CD14-positive monocyte (primary cell): ENCODE measurements around the gene FAT4. TPM values are rescaled to one million over a fixed set of nuclear protein-coding genes. Genes with fewer than 3 reads are reported as not detected.

ENCODE experiments used
- DNase-seq, 3 donors: peaks; one replicate each; pipeline ENCODE4 v3.0.0-alpha.2; 2011 to 2022
- H2AFZ ChIP-seq: 2 replicates; pipeline ENCODE4 v1.6.0; 2012; ENCODE audit warnings: mild to moderate bottlenecking, low read depth, low read length, inconsistent platforms; ENCODE audit not compliant: insufficient read depth, poor library complexity, severe bottlenecking
- H3K27ac ChIP-seq, 2 donors: 1 replicate in 1 of 2; 2 replicates in 1 of 2; pipeline ENCODE4 v1.5.1; 2012 to 2013; ENCODE audit warnings: low read length in 2 of 2, control low read depth in 1 of 2, inconsistent platforms in 1 of 2, low read depth in 1 of 2, mild to moderate bottlenecking in 1 of 2
- H3K27me3 ChIP-seq, 2 donors: one replicate each; pipeline versions ENCODE4 v1.6.0 to v1.6.1; 2011 to 2013; ENCODE audit warnings: low read length in 2 of 2; ENCODE audit not compliant: control insufficient read depth in 2 of 2, insufficient read depth in 2 of 2
- H3K36me3 ChIP-seq, 2 donors: replicated peaks in 1 of 2; 1 replicate in 1 of 2; 2 replicates in 1 of 2; pipeline versions ENCODE4 v1.5.1 to v1.6.1; 2012 to 2013; ENCODE audit warnings: low read length in 2 of 2, control low read depth in 1 of 2, inconsistent platforms in 1 of 2, mild to moderate bottlenecking in 1 of 2; ENCODE audit not compliant: insufficient read depth in 2 of 2, control insufficient read depth in 1 of 2
- H3K4me1 ChIP-seq, 2 donors: 1 replicate in 1 of 2; 2 replicates in 1 of 2; pipeline versions ENCODE4 v1.5.1 to v1.6.1; 2012 to 2013; ENCODE audit warnings: low read length in 2 of 2, control low read depth in 1 of 2, inconsistent platforms in 1 of 2, mild to moderate bottlenecking in 1 of 2, moderate library complexity in 1 of 2; ENCODE audit not compliant: insufficient read depth in 2 of 2, control insufficient read depth in 1 of 2
- H3K4me2 ChIP-seq: replicated peaks from 2 replicates; pipeline ENCODE3; 2012; ENCODE audit warnings: low read length, moderate library complexity, mild to moderate bottlenecking; ENCODE audit not compliant: poor library complexity, severe bottlenecking; ENCODE audit errors: extremely low read depth
- H3K4me3 ChIP-seq, 3 experiments: fragments of 200-600 bp in 1 of 3; sonication (generic) in 1 of 3; replicated peaks in 1 of 3; 1 replicate in 2 of 3; 2 replicates in 1 of 3; pipeline ENCODE4 v1.5.1; 2011 to 2013; ENCODE audit warnings: low read length in 3 of 3, mild to moderate bottlenecking in 3 of 3, control low read depth in 2 of 3, low read depth in 2 of 3, inconsistent platforms in 1 of 3, moderate library complexity in 1 of 3
- H3K79me2 ChIP-seq: 2 replicates; pipeline ENCODE4 v1.6.0; 2012; ENCODE audit warnings: mild to moderate bottlenecking, control low read depth, inconsistent platforms, low read length, moderate library complexity; ENCODE audit not compliant: insufficient read depth
- H3K9ac ChIP-seq: 2 replicates; pipeline ENCODE4 v1.6.0; 2017; ENCODE audit warnings: low read length, mild to moderate bottlenecking; ENCODE audit not compliant: insufficient read depth, poor library complexity, severe bottlenecking
- H3K9me3 ChIP-seq, 2 donors: replicated peaks in 1 of 2; 1 replicate in 1 of 2; 2 replicates in 1 of 2; pipeline versions ENCODE4 v1.5.1 to v1.6.1; 2012 to 2013; ENCODE audit warnings: low read length in 2 of 2, control low read depth in 1 of 2; ENCODE audit not compliant: control insufficient read depth in 1 of 2, insufficient read depth in 1 of 2
- H4K20me1 ChIP-seq: 2 replicates; pipeline ENCODE4 v1.6.0; 2012; ENCODE audit warnings: mild to moderate bottlenecking, low read length, control low read depth, moderate library complexity; ENCODE audit not compliant: insufficient read depth
- H3K27ac Mint-ChIP-seq, 7 donors: one replicate each; pipeline ENCODE4 v1.8.0; 2020; ENCODE audit warnings: mild to moderate bottlenecking in 7 of 7, mixed read lengths in 7 of 7, moderate library complexity in 6 of 7, inconsistent platforms in 2 of 7
- H3K27me3 Mint-ChIP-seq, 3 donors: one replicate each; pipeline ENCODE4 v1.8.0; 2021 to 2022; ENCODE audit warnings: low read depth in 3 of 3, mild to moderate bottlenecking in 3 of 3, mixed read lengths in 3 of 3, moderate library complexity in 3 of 3, inconsistent platforms in 1 of 3
- H3K36me3 Mint-ChIP-seq, 2 donors: one replicate each; pipeline ENCODE4 v1.8.0; 2020; ENCODE audit warnings: mixed read lengths in 2 of 2, inconsistent platforms in 1 of 2, mild to moderate bottlenecking in 1 of 2
- H3K4me1 Mint-ChIP-seq: one replicate; pipeline ENCODE4 v1.8.0; 2020; ENCODE audit warnings: mild to moderate bottlenecking, mixed read lengths
- H3K4me3 Mint-ChIP-seq, 2 donors: one replicate each; pipeline ENCODE4 v1.8.0; 2020; ENCODE audit warnings: mild to moderate bottlenecking in 2 of 2, mixed read lengths in 2 of 2, moderate library complexity in 1 of 2
- H3K9me3 Mint-ChIP-seq, 7 donors: one replicate each; pipeline ENCODE4 v1.8.0; 2020 to 2022; ENCODE audit warnings: mixed read lengths in 7 of 7, mild to moderate bottlenecking in 6 of 7, moderate library complexity in 6 of 7, inconsistent platforms in 2 of 7
- CTCF ChIP-seq: fragments of 200-600 bp; IDR thresholded peaks from one replicate; pipeline ENCODE4 v1.8.0; 2022; ENCODE audit warnings: antibody characterized with exemption, mild to moderate bottlenecking
- WGBS: methylation state at CpG from one replicate; pipeline ENCODE4 v1.1.5; 2013; ENCODE audit warnings: missing lambda C conversion rate; ENCODE audit not compliant: insufficient coverage; 5-methylcytosine and 5-hydroxymethylcytosine counted together
- intact Hi-C, 2 donors: fragments of 100-400 bp; cut with micrococcal nuclease; formaldehyde crosslinking; loops; one replicate each; pipeline versions ENCODE4 v1.15.0 to v1.15.1; 2023
- polyA plus RNA-seq, 3 donors: library from polyadenylated mRNA; depleted of rRNA in 1 of 3; unstranded in 2 of 3; stranded (reverse) in 1 of 3; fragments of 300-500 nt in 2 of 3; fragments of >200 nt in 1 of 3; fragmentation: Illumina TruSeq in 2 of 3; gene quantifications; 1 replicate in 2 of 3; 2 replicates in 1 of 3; pipeline ENCODE4 v1.2.3, GENCODE V29; 2012 to 2021

FAT4 gene
- polyA plus RNA-seq, 3 donors = not detected

- no peaks in the 10 kb centered on the region for H3K4me1 ChIP-seq
- H3K27ac ChIP-seq = no peak overlapping the region
- Mint-ChIP-seq H3K36me3 (no peaks in the 10 kb centered on the region), H3K27ac (no peak overlapping the region), H3K4me3 (no peak overlapping the region), H3K27me3 (peaks cover 0 to 3% (median 2%) of the 10 kb centered on the region in 3 donors), H3K9me3 (peaks cover 0 to 2% (median 0%) of the 10 kb centered on the region in 7 donors), H3K4me1 (peaks cover 6% of the 10 kb centered on the region)
- no peak overlapping the region for H2AFZ ChIP-seq
- intact Hi-C loops = loop anchor here in 1 of 2 donors (5.0 kb wide), 1 partner anchor 951 kb away; no protein-coding TSS in a partner anchor
- H3K9ac ChIP-seq = no peak overlapping the region
- no peaks in the 10 kb centered on the region for H3K36me3 ChIP-seq
- WGBS = 0% methylated on average over 1 of the region's 4 CpGs
- no peaks in the 10 kb centered on the region for H3K9me3 ChIP-seq
- TF ChIP-seq CTCF = peak; percentile 77
- H3K79me2 ChIP-seq = no peaks in the 10 kb centered on the region
- H3K4me3 ChIP-seq = no peak overlapping the region
- H4K20me1 ChIP-seq = no peaks in the 10 kb centered on the region
- no peaks in the 10 kb centered on the region for H3K27me3 ChIP-seq
- peak in 2 of 3 donors; percentile 4 to 7 for DNase-seq
- H3K4me2 ChIP-seq = no peak overlapping the region
Observed at GRCh38 chr4:125283707-125284279, 31.0 kb upstream of the FAT4 start.

GRCh38 chr4:125297116-125297515 is 17.6 kb upstream of the FAT4 start:
- H3K36me3 ChIP-seq = no peaks in the 10 kb centered on the region
- no peaks in the 10 kb centered on the region for H4K20me1 ChIP-seq
- no peaks in the 10 kb centered on the region for H3K9me3 Mint-ChIP-seq
- H3K36me3 Mint-ChIP-seq = no peaks in the 10 kb centered on the region
- H3K27me3 Mint-ChIP-seq = peaks cover 0 to 2% (median 2%) of the 10 kb centered on the region in 3 donors
- no peak overlapping the region for H3K27ac ChIP-seq
- H3K4me2 ChIP-seq = no peak overlapping the region
- no peaks in the 10 kb centered on the region for H3K9me3 ChIP-seq
- H2AFZ ChIP-seq = no peak overlapping the region
- no peak overlapping the region for H3K27ac Mint-ChIP-seq
- no peaks in the 10 kb centered on the region for H3K27me3 ChIP-seq
- TF ChIP-seq CTCF = no peak
- no peaks in the 10 kb centered on the region for H3K4me1 Mint-ChIP-seq
- no peaks in the 10 kb centered on the region for H3K79me2 ChIP-seq
- intact Hi-C loops = no loop called here
- H3K4me3 Mint-ChIP-seq = no peak overlapping the region
- no peak overlapping the region for H3K9ac ChIP-seq
- no peak overlapping the region for H3K4me3 ChIP-seq
- DNase-seq = no peak
- no peaks in the 10 kb centered on the region for H3K4me1 ChIP-seq
- no CpG with 5 or more reads among the region's 2 CpGs for WGBS
